Keratinocyte (primary cell): ENCODE results near the gene ZNRF1. TPM values are rescaled to one million over a fixed set of nuclear protein-coding genes. Genes with fewer than 3 reads are reported as not detected.

Source experiments
- DNase-seq: peaks from one replicate; pipeline ENCODE4 v3.0.0-alpha.2; 2011; ENCODE audit warnings: low read depth, missing footprints, low spot score
- FAIRE-seq: peaks from 2 replicates; lab custom pipeline; 2011; peaks lifted over from hg19 to GRCh38; lab: Jason Lieb, UNC
- H2AFZ ChIP-seq: 2 replicates; pipeline ENCODE4 v1.6.0; 2012; ENCODE audit warnings: low read length, control low read depth, inconsistent platforms; ENCODE audit not compliant: control insufficient read depth
- H3K27ac ChIP-seq: 2 replicates; pipeline ENCODE4 v1.5.1; 2011; ENCODE audit warnings: low read length; ENCODE audit not compliant: control insufficient read depth, insufficient read depth
- H3K27me3 ChIP-seq: 3 replicates; pipeline ENCODE4 v1.6.0; 2011; ENCODE audit warnings: low read length; ENCODE audit not compliant: control insufficient read depth, insufficient read depth; ENCODE audit errors: extremely low read depth
- H3K36me3 ChIP-seq, 2 experiments: 2 replicates in 1 of 2; 3 replicates in 1 of 2; pipeline ENCODE4 v1.5.1; 2011; ENCODE audit warnings: low read length in 2 of 2, mild to moderate bottlenecking in 1 of 2; ENCODE audit not compliant: control insufficient read depth in 2 of 2, insufficient read depth in 2 of 2; ENCODE audit errors: extremely low read depth in 1 of 2
- H3K4me1 ChIP-seq: 3 replicates; pipeline ENCODE4 v1.5.1; 2011; ENCODE audit warnings: low read length; ENCODE audit not compliant: control insufficient read depth, insufficient read depth; ENCODE audit errors: extremely low read depth
- H3K4me2 ChIP-seq: 3 replicates; pipeline ENCODE4 v1.6.0; 2011; ENCODE audit warnings: low read depth, low read length; ENCODE audit not compliant: control insufficient read depth, insufficient read depth; ENCODE audit errors: extremely low read depth
- H3K4me3 ChIP-seq, 3 experiments: fragments of 200-600 bp in 1 of 3; sonication (generic) in 1 of 3; 2 replicates in 2 of 3; 3 replicates in 1 of 3; pipeline ENCODE4 v1.5.1; 2011 to 2016; ENCODE audit warnings: low read length in 3 of 3, mild to moderate bottlenecking in 3 of 3, control low read depth in 2 of 3, inconsistent platforms in 1 of 3, low read depth in 1 of 3, mixed read lengths in 1 of 3, mixed run types in 1 of 3, moderate library complexity in 1 of 3; ENCODE audit not compliant: control insufficient read depth in 2 of 3, insufficient read depth in 2 of 3; ENCODE audit errors: extremely low read depth in 1 of 3
- H3K79me2 ChIP-seq: 2 replicates; pipeline ENCODE4 v1.6.0; 2012; ENCODE audit warnings: low read length; ENCODE audit not compliant: control insufficient read depth, insufficient read depth
- H3K9ac ChIP-seq: 3 replicates; pipeline ENCODE4 v1.6.0; 2011; ENCODE audit warnings: low read length; ENCODE audit not compliant: control insufficient read depth, insufficient read depth; ENCODE audit errors: extremely low read depth
- H3K9me1 ChIP-seq: 3 replicates; pipeline ENCODE4 v1.6.0; 2011; ENCODE audit warnings: low read length; ENCODE audit not compliant: control insufficient read depth, insufficient read depth; ENCODE audit errors: extremely low read depth
- H3K9me3 ChIP-seq: 2 replicates; pipeline ENCODE4 v1.5.1; 2012; ENCODE audit warnings: low read depth, low read length; ENCODE audit not compliant: control insufficient read depth
- H4K20me1 ChIP-seq: 3 replicates; pipeline ENCODE4 v1.6.0; 2011; ENCODE audit warnings: low read length; ENCODE audit not compliant: control insufficient read depth, insufficient read depth; ENCODE audit errors: extremely low read depth
- CTCF ChIP-seq, 3 experiments: IDR thresholded peaks in 1 of 3; conservative IDR thresholded peaks in 1 of 3; optimal IDR thresholded peaks in 1 of 3; 2 replicates in 2 of 3; 3 replicates in 1 of 3; pipeline versions ENCODE3 to v1.5.1; 2011; ENCODE audit warnings: low read length in 3 of 3, mild to moderate bottlenecking in 3 of 3, moderate library complexity in 2 of 3, control low read depth in 1 of 3, inconsistent platforms in 1 of 3; ENCODE audit not compliant: insufficient read depth in 2 of 3; ENCODE audit errors: extremely low read depth in 1 of 3
- EZH2 ChIP-seq: IDR thresholded peaks from one replicate; pipeline ENCODE4 v1.6.1; 2012; ENCODE audit warnings: inconsistent platforms, mild to moderate bottlenecking, low read length, moderate library complexity
- dilution Hi-C: fragments of 300-500 bp; cut with MboI; formaldehyde crosslinking; loops from one replicate; pipeline ENCODE4 v1.7.0; 2020; ENCODE audit warnings: low sequenced_read_pairs; ENCODE audit not compliant: extremely low pct_ligation_motif_present
- polyA plus RNA-seq, 5 experiments: library from polyadenylated mRNA; depleted of rRNA in 3 of 5; stranded (reverse) in 3 of 5; stranded (forward) in 1 of 5; unstranded in 1 of 5; fragments of >200 nt; gene quantifications; 1 replicate in 1 of 5; 2 replicates in 3 of 5; 3 replicates in 1 of 5; pipeline versions ENCODE4 v1.2.1 to v1.2.3, GENCODE V29; 2011 to 2012; ENCODE audit warnings: missing spikeins in 2 of 5, low read depth in 1 of 5, low replicate concordance in 1 of 5

ZNRF1 gene
- polyA plus RNA-seq, 1 donor (not counting 4 experiments of a cell fraction or from before 2014, with no cell fraction given): 19.1 TPM

GRCh38 chr16:75028544-75029135 lies 29.8 kb downstream of the ZNRF1 start:
- H3K4me1 ChIP-seq: no peaks in the 10 kb centered on the region
- no peaks in the 10 kb centered on the region for H3K9me1 ChIP-seq
- no peaks in the 10 kb centered on the region for H3K27me3 ChIP-seq
- H3K36me3 ChIP-seq: no peaks in the 10 kb centered on the region
- no peak for DNase-seq
- H3K9me3 ChIP-seq: no peaks in the 10 kb centered on the region
- dilution Hi-C loops: no loop called here
- H2AFZ ChIP-seq: no peak overlapping the region
- peaks cover 22% of the 10 kb centered on the region for H3K79me2 ChIP-seq
- H3K9ac ChIP-seq: no peak overlapping the region
- no peak for FAIRE-seq
- TF ChIP-seq EZH2 (no peak), CTCF (optimal IDR thresholded peaks at IDR 0.05 in 1 of 3, IDR thresholded peaks at IDR 0.05 in 1 of 3, conservative IDR thresholded peaks at IDR 0.05 in 1 of 3; ENCODE audit: extremely low read depth in 1 of 3, insufficient read depth in 2 of 3, low read length in 3 of 3) (no peak)
- no peaks in the 10 kb centered on the region for H4K20me1 ChIP-seq
- H3K27ac ChIP-seq: no peak overlapping the region
- H3K4me3 ChIP-seq: no peak overlapping the region
- no peak overlapping the region for H3K4me2 ChIP-seq

GRCh38 chr16:75029854-75030253 lies 31.0 kb downstream of the ZNRF1 start:
- no peaks in the 10 kb centered on the region for H3K4me1 ChIP-seq
- H3K4me3 ChIP-seq: no peak overlapping the region
- peaks cover 17% of the 10 kb centered on the region for H3K79me2 ChIP-seq
- H3K27me3 ChIP-seq: no peaks in the 10 kb centered on the region
- TF ChIP-seq EZH2: no peak
- no peak for TF ChIP-seq CTCF (optimal IDR thresholded peaks at IDR 0.05 in 1 of 3, IDR thresholded peaks at IDR 0.05 in 1 of 3, conservative IDR thresholded peaks at IDR 0.05 in 1 of 3; ENCODE audit: extremely low read depth in 1 of 3, insufficient read depth in 2 of 3, low read length in 3 of 3)
- DNase-seq: no peak
- no peaks in the 10 kb centered on the region for H3K36me3 ChIP-seq
- H3K9me3 ChIP-seq: no peaks in the 10 kb centered on the region
- no peak overlapping the region for H3K27ac ChIP-seq
- H2AFZ ChIP-seq: no peak overlapping the region
- H3K4me2 ChIP-seq: no peak overlapping the region
- no peak overlapping the region for H3K9ac ChIP-seq
- dilution Hi-C loops: no loop called here
- H3K9me1 ChIP-seq: no peaks in the 10 kb centered on the region
- H4K20me1 ChIP-seq: no peaks in the 10 kb centered on the region
- no peak for FAIRE-seq
